Measurements from ENCODE around the gene ORM1.
"Not testable (repeated sequence)": the region's sequence is repeated elsewhere in the genome, so short reads cannot be mapped to it uniquely, and the experiment has no call there.

Gene ORM1

GRCh38 chr9:114328357-114328820, 5.5 kb downstream of the ORM1 start:
- DNase-seq: not testable (repeated sequence)

- DNase-seq: not testable (repeated sequence)
Measured at GRCh38 chr9:114328937-114329624, 6.2 kb downstream of the ORM1 start.

GRCh38 chr9:114329625-114330022, 6.7 kb downstream of the ORM1 start, which contains the start of gene ORM2:
ORM2 (plus strand) TSS chr9:114329869; CDS start chr9:114329905, 36 bp downstream.
- not testable (repeated sequence) for DNase-seq

- no peak for DNase-seq
Measured at GRCh38 chr9:114330636-114331035, 7.7 kb downstream of the ORM1 start.

GRCh38 chr9:114331229-114332195, 8.6 kb downstream of the ORM1 start:
- DNase-seq: not testable (repeated sequence)

- DNase-seq: not testable (repeated sequence)
Measured at GRCh38 chr9:114332474-114333040, 9.7 kb downstream of the ORM1 start.

- DNase-seq: not testable (repeated sequence)
Measured at GRCh38 chr9:114333718-114334117, 10.8 kb downstream of the ORM1 start.

- DNase-seq: no peak
Measured at GRCh38 chr9:114334490-114334889, 11.6 kb downstream of the ORM1 start.

GRCh38 chr9:114335745-114336144, 12.8 kb downstream of the ORM1 start:
- DNase-seq: no peak

GRCh38 chr9:114336157-114336556, 13.3 kb downstream of the ORM1 start:
- DNase-seq: no peak

GRCh38 chr9:114336699-114337395, 13.9 kb downstream of the ORM1 start:
- no peak for DNase-seq

GRCh38 chr9:114338187-114338586, 15.3 kb downstream of the ORM1 start:
- DNase-seq: no peak

- DNase-seq: no peak
Measured at GRCh38 chr9:114339130-114339908, 16.4 kb downstream of the ORM1 start.

- DNase-seq: no peak
Measured at GRCh38 chr9:114341152-114341830, 18.4 kb downstream of the ORM1 start.

GRCh38 chr9:114341991-114342390, 19.1 kb downstream of the ORM1 start:
- no peak for DNase-seq

GRCh38 chr9:114342755-114343440, 20.0 kb downstream of the ORM1 start:
- DNase-seq: no peak

GRCh38 chr9:114343471-114344187, 20.7 kb downstream of the ORM1 start:
- no peak for DNase-seq

- DNase-seq: no peak
Measured at GRCh38 chr9:114344188-114344566, 21.3 kb downstream of the ORM1 start.

GRCh38 chr9:114344692-114345091, 21.8 kb downstream of the ORM1 start:
- no peak for DNase-seq

GRCh38 chr9:114345493-114346065, 22.7 kb downstream of the ORM1 start:
- no peak for DNase-seq
